Calu3 (cell line): Measurements from ENCODE around the gene ARL3. TPM values are rescaled to one million over a fixed set of nuclear protein-coding genes. Genes with fewer than 3 reads are reported as not detected.

ENCODE experiments used
- BruUV-seq: library from RNA; stranded (reverse); fragments of 400-500 nt; replicated peaks from 2 replicates; lab custom pipeline; 2021; lab: Mats Ljungman, UMichigan
- CTCF ChIA-PET: fragments of 300-600 bp; sonication (Branson Sonifier 250); formaldehyde crosslinking; loops from one replicate; lab custom pipeline; 2022; ENCODE audit warnings: antibody characterized with exemption; lab: Charles Lee
- DNase-seq: peaks from one replicate; pipeline ENCODE4 v3.0.0; 2022
- H3K27ac Mint-ChIP-seq: one replicate; pipeline ENCODE4 v1.8.0; 2022; ENCODE audit warnings: mixed read lengths; ENCODE audit not compliant: unreplicated experiment
- H3K27me3 Mint-ChIP-seq: one replicate; pipeline ENCODE4 v1.8.0; 2022; ENCODE audit warnings: mixed read lengths; ENCODE audit not compliant: unreplicated experiment
- H3K36me3 Mint-ChIP-seq: one replicate; pipeline ENCODE4 v1.8.0; 2022; ENCODE audit warnings: mild to moderate bottlenecking, moderate library complexity, mixed read lengths; ENCODE audit not compliant: insufficient read depth, unreplicated experiment
- H3K4me1 Mint-ChIP-seq: one replicate; pipeline ENCODE4 v1.8.0; 2022; ENCODE audit warnings: mild to moderate bottlenecking, low read depth, mixed read lengths; ENCODE audit not compliant: unreplicated experiment
- H3K4me3 Mint-ChIP-seq: one replicate; pipeline ENCODE4 v1.8.0; 2022; ENCODE audit warnings: mild to moderate bottlenecking, low read depth, moderate library complexity, mixed read lengths; ENCODE audit not compliant: unreplicated experiment
- H3K9me3 Mint-ChIP-seq: one replicate; pipeline ENCODE4 v1.8.0; 2022; ENCODE audit warnings: low read depth, mixed read lengths; ENCODE audit not compliant: unreplicated experiment
- intact Hi-C: fragments of 100-400 bp; cut with micrococcal nuclease; formaldehyde crosslinking; loops from one replicate; pipeline ENCODE4 v1.10.0; 2022; ENCODE audit not compliant: unreplicated experiment
- total RNA-seq: library from RNA; stranded (reverse); gene quantifications from 2 replicates; pipeline ENCODE4 v1.2.3, GENCODE V29; 2022
- TF ChIP-seq, protein P1 (sequence below): fragments of 200-600 bp; IDR thresholded peaks from one replicate; pipeline ENCODE4 v1.8.0; 2022; ENCODE audit warnings: antibody characterized with exemption; ENCODE audit not compliant: unreplicated experiment

ARL3 gene
- total RNA-seq, 1 experiment from 2014 or later: 5.6 TPM

GRCh38 chr10:102670871-102671434, 43.2 kb downstream of the ARL3 start:
- Mint-ChIP-seq H3K27ac (no peak overlapping the region), H3K4me1 (peaks cover 10% of the 10 kb centered on the region), H3K4me3 (no peak overlapping the region), H3K27me3 (peaks cover 12% of the 10 kb centered on the region), H3K9me3 (no peaks in the 10 kb centered on the region), H3K36me3 (no peaks in the 10 kb centered on the region)
- no TSS peak for BruUV-seq
- DNase-seq: no peak
- TF ChIP-seq, protein P1, sequence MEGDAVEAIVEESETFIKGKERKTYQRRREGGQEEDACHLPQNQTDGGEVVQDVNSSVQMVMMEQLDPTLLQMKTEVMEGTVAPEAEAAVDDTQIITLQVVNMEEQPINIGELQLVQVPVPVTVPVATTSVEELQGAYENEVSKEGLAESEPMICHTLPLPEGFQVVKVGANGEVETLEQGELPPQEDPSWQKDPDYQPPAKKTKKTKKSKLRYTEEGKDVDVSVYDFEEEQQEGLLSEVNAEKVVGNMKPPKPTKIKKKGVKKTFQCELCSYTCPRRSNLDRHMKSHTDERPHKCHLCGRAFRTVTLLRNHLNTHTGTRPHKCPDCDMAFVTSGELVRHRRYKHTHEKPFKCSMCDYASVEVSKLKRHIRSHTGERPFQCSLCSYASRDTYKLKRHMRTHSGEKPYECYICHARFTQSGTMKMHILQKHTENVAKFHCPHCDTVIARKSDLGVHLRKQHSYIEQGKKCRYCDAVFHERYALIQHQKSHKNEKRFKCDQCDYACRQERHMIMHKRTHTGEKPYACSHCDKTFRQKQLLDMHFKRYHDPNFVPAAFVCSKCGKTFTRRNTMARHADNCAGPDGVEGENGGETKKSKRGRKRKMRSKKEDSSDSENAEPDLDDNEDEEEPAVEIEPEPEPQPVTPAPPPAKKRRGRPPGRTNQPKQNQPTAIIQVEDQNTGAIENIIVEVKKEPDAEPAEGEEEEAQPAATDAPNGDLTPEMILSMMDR: no peak
- CTCF ChIA-PET: no interaction called here
- intact Hi-C loops: no loop called here

GRCh38 chr10:102670065-102670670, 44.0 kb downstream of the ARL3 start:
- CTCF ChIA-PET: interaction anchor here (1.1 to 1.3 kb wide), 2 partner anchors 14 to 82 kb away, joined by 3 to 4 read pairs; no protein-coding TSS in a partner anchor
- Mint-ChIP-seq H3K27me3 (peaks cover 12% of the 10 kb centered on the region), H3K9me3 (no peaks in the 10 kb centered on the region), H3K4me1 (peaks cover 10% of the 10 kb centered on the region), H3K36me3 (no peaks in the 10 kb centered on the region), H3K4me3 (no peak overlapping the region), H3K27ac (no peak overlapping the region)
- no TSS peak for BruUV-seq
- intact Hi-C loops: no loop called here
- no peak for DNase-seq
- TF ChIP-seq, protein P1: peak; percentile 8

DNA sequence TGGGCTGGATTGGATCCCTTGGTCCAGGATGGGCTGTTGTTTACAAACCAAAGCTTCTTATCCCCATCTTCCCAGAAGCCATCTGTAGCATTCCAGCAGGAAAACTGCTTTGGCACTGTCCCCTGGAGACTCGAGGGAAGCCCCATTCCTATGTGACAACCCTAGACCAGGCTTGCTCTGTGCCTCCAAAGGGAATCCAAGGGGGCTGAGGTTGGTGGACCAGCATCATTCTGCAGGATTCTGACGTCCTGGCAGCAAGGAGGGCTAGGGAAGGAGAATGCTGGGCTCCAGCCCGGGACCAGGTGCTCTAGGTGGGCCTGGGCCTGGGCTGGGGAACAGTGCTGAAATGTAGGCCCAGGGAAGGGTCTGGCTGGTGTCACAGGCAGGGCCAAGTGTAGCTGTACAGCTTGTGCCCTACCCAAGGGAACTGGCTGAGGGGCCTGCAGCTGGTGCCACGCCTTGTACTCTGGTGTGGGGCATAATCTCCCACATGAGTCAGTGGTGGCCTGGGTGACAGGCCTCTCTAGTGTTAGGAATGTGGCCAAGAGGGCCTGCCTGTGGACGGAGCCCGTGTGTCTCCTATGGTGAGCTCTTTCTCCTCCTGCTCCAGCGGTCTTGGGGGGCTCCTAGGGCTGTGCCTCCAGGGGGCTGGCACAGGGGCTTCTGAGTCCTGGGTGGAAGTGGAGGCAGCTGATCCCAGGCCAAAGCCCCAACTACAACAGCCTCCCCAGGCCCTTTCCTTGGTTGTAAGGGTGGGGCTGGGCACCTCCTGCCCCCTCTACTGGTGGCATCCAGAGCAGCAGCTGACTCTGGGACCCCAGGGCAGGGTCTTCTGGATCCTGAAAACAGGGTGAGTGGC, 44.8 kb downstream of the ARL3 start:
- peak; percentile 24 for DNase-seq
- CTCF ChIA-PET: interaction anchor here (0.6 to 1.3 kb wide), 4 partner anchors 9 to 82 kb away, joined by 3 to 8 read pairs (median 4); no protein-coding TSS in a partner anchor

More for the DNA sequence above, 44.8 kb downstream of the ARL3 start:
- peaks cover 12% of the 10 kb centered on the region for H3K27me3 Mint-ChIP-seq
- intact Hi-C loops: no loop called here
- no TSS peak for BruUV-seq
- no peak overlapping the region for H3K27ac Mint-ChIP-seq
- TF ChIP-seq, protein P1: peak; percentile 23
- H3K4me3 Mint-ChIP-seq: no peak overlapping the region
- no peaks in the 10 kb centered on the region for H3K36me3 Mint-ChIP-seq
- no peaks in the 10 kb centered on the region for H3K9me3 Mint-ChIP-seq
- H3K4me1 Mint-ChIP-seq: peaks cover 10% of the 10 kb centered on the region
